Measurements from ENCODE around the gene SSX3. TPM values are rescaled to one million over a fixed set of nuclear protein-coding genes. Genes with fewer than 3 reads are reported as not detected.
"Not testable (repeated sequence)": the region's sequence is repeated elsewhere in the genome, so short reads cannot be mapped to it uniquely, and the experiment has no call there.

The SSX3 gene
- total RNA-seq = not detected in 2 replicates

- intact Hi-C loops (cut with micrococcal nuclease) = not testable (repeated sequence)
These were observed at the start of gene SSX3 for GRCh38 chrX:48356315-48357094. Gene SSX3, minus strand, starts transcription at chrX:48356703. Its CDS starts 1,454 bp downstream, at chrX:48355249.

- intact Hi-C loops (cut with micrococcal nuclease) = not testable (repeated sequence)
These were observed 41.3 kb upstream of the SSX3 start for GRCh38 chrX:48397825-48398224.

- intact Hi-C loops (cut with micrococcal nuclease) = not testable (repeated sequence)
These were observed 40.4 kb upstream of the SSX3 start for GRCh38 chrX:48396931-48397330.

GRCh38 chrX:48383239-48383638 lies 26.7 kb upstream of the SSX3 start, which contains the start of gene SSX4:
Gene SSX4, plus strand, starts transcription at chrX:48383539. Its CDS starts 515 bp downstream, at chrX:48384054.
- intact Hi-C loops (cut with micrococcal nuclease) = not testable (repeated sequence)

- intact Hi-C loops (cut with micrococcal nuclease) = not testable (repeated sequence)
These were observed 13.9 kb upstream of the SSX3 start for GRCh38 chrX:48370408-48370807.

GRCh38 chrX:48367717-48368408 lies 11.4 kb upstream of the SSX3 start:
- intact Hi-C loops (cut with micrococcal nuclease) = not testable (repeated sequence)

GRCh38 chrX:48359281-48359680 lies 2.8 kb upstream of the SSX3 start:
- intact Hi-C loops (cut with micrococcal nuclease) = not testable (repeated sequence)

- intact Hi-C loops (cut with micrococcal nuclease) = no loop called here
These were observed 1.2 kb upstream of the SSX3 start for GRCh38 chrX:48357681-48358080.

GRCh38 chrX:48346059-48346458 lies 10.4 kb downstream of the SSX3 start:
- intact Hi-C loops (cut with micrococcal nuclease) = not testable (repeated sequence)

GRCh38 chrX:48313996-48314395 lies 42.5 kb downstream of the SSX3 start:
- intact Hi-C loops (cut with micrococcal nuclease) = not testable (repeated sequence)

- intact Hi-C loops (cut with micrococcal nuclease) = no loop called here
These were observed 50.3 kb downstream of the SSX3 start for GRCh38 chrX:48306175-48306574.

Other genes starting within 250 kb of the SSX3 start
- gene SPACA5B, start 226.1 kb downstream of the SSX3 start, total RNA-seq = not detected in 2 replicates
- gene SSX5, start 159.9 kb downstream of the SSX3 start, total RNA-seq = not detected in 2 replicates
- gene SSX1, start 101.3 kb downstream of the SSX3 start, total RNA-seq = not detected in 2 replicates
- not detected in 2 replicates for gene SSX4, start 26.8 kb upstream of the SSX3 start, total RNA-seq
- gene SSX4B, start 55.3 kb upstream of the SSX3 start, total RNA-seq = not detected in 2 replicates
- 73.9 and 93.1 TPM in 2 replicates for gene SLC38A5, start 113.6 kb upstream of the SSX3 start, total RNA-seq
- 66.3 and 70.4 TPM in 2 replicates for gene FTSJ1, start 119.5 kb upstream of the SSX3 start, total RNA-seq
- gene PORCN, start 152.3 kb upstream of the SSX3 start, total RNA-seq = 19.1 and 21.3 TPM in 2 replicates
- 226 and 227 TPM in 2 replicates for gene EBP, start 165.1 kb upstream of the SSX3 start, total RNA-seq
- gene TBC1D25, start 183.0 kb upstream of the SSX3 start, total RNA-seq = 20.1 and 22.4 TPM in 2 replicates
- gene RBM3, start 217.8 kb upstream of the SSX3 start, total RNA-seq = 343 and 349 TPM in 2 replicates
- gene WDR13, start 240.8 kb upstream of the SSX3 start, total RNA-seq = 50.0 and 55.0 TPM in 2 replicates